ENCODE results near the gene BTBD19.
"Not testable (repeated sequence)": the region's sequence is repeated elsewhere in the genome, so short reads cannot be mapped to it uniquely, and the experiment has no call there.

BTBD19 gene, protein sequence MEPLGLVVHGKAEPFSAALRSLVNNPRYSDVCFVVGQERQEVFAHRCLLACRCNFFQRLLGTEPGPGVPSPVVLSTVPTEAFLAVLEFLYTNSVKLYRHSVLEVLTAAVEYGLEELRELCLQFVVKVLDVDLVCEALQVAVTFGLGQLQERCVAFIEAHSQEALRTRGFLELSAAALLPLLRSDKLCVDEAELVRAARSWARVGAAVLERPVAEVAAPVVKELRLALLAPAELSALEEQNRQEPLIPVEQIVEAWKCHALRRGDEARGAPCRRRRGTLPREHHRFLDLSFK

DNA sequence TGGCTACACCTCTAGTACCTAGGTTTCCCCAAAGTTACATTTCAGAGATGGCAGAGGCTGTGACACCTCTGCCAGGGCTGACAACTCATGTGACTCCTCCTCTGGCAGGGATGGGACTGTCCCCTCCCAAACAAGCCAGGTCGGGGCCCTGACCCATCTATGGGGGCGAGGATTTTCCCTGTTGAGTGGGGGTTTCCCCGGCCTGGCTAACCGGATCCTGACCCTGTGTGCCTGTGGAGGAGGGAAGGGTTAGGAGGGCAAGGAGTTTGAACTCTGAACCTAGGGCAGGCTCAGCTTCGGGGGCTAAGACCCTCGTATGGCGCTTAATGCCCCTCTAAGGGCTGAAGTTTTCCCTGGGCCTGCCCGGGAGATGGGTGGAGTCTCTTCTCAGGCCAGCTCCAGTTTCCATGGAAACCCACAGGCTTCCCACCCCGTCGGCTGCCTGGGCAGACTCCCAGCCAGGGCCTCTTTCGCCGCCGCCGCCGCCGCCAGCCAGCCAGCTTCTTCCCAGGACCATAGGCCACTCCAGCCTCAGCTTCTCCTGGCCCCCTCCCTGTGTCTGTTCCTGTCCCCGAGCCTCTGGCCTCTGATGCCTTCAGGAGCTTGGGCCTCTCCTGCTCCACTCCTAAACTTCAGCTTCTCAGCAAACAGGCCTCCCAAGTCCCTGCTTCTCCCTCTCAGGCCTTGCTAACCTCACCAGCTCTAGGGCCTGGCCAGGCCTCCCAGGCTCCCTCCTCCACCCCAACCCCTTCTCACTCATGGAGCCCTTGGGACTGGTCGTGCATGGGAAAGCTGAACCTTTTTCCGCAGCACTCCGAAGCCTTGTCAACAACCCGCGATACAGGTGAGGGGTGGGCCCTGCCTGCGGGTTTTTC is at the start of gene BTBD19:
BTBD19 (plus strand) TSS at position 461 of the 875 bp plus-strand sequence; CDS start at position 759, 298 bp downstream.
- TF ChIP-seq, protein P1, sequence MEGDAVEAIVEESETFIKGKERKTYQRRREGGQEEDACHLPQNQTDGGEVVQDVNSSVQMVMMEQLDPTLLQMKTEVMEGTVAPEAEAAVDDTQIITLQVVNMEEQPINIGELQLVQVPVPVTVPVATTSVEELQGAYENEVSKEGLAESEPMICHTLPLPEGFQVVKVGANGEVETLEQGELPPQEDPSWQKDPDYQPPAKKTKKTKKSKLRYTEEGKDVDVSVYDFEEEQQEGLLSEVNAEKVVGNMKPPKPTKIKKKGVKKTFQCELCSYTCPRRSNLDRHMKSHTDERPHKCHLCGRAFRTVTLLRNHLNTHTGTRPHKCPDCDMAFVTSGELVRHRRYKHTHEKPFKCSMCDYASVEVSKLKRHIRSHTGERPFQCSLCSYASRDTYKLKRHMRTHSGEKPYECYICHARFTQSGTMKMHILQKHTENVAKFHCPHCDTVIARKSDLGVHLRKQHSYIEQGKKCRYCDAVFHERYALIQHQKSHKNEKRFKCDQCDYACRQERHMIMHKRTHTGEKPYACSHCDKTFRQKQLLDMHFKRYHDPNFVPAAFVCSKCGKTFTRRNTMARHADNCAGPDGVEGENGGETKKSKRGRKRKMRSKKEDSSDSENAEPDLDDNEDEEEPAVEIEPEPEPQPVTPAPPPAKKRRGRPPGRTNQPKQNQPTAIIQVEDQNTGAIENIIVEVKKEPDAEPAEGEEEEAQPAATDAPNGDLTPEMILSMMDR (IDR thresholded peaks at IDR 0.05; ENCODE audit: borderline replicate concordance, control extremely low read depth, extremely low read depth, insufficient read depth, missing control alignments): no peak
- in situ Hi-C loops (cut with MboI; ENCODE audit: low sequenced_read_pairs, unreplicated experiment): no loop called here
- DNase-seq (ENCODE audit: low spot score): peak; percentile 71

DNA sequence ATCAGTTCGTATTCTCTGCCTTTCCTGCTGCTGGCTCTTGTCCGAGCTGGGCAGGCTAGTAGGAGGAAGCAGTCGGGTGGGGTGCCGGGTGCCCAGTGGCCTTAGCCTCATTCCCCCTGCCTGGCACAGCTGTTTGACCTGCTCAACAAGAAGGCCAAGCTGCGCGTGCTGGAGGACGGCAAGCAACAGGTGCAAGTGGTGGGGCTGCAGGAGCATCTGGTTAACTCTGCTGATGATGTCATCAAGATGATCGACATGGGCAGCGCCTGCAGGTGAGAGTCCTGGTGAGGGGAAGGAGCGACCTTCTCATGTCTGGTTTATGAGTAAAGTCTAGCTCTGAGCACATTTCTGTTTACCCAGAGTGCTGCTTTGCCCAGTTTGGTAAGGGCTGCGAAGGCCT is 49.2 kb upstream of the BTBD19 start:
- TF ChIP-seq, protein P1 (IDR thresholded peaks at IDR 0.05; ENCODE audit: borderline replicate concordance, control extremely low read depth, extremely low read depth, insufficient read depth, missing control alignments): no peak
- DNase-seq (ENCODE audit: low spot score): no peak
- in situ Hi-C loops (cut with MboI; ENCODE audit: low sequenced_read_pairs, unreplicated experiment): no loop called here

DNA sequence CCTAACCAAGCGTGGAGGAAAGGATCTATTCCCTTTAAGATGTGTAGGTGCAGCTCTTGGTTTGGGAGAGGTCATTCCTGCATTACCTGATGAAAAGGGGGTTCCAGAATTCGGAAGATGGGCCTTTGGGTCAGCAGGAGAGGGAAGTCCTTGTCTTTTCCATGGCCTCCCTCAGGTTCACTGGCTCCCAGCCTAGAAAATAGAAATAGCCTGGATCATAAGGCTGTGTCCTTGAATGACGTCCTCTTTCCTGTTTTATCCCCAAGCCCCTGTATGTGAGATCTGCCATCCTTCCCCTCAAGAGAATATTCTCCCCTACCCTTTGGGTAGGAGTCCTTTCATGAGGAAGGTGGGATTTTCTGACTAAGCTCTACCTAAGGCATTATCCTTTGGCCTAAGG is 47.4 kb upstream of the BTBD19 start:
- no peak for DNase-seq (ENCODE audit: low spot score)
- TF ChIP-seq, protein P1 (IDR thresholded peaks at IDR 0.05; ENCODE audit: borderline replicate concordance, control extremely low read depth, extremely low read depth, insufficient read depth, missing control alignments): no peak
- in situ Hi-C loops (cut with MboI; ENCODE audit: low sequenced_read_pairs, unreplicated experiment): no loop called here

DNA sequence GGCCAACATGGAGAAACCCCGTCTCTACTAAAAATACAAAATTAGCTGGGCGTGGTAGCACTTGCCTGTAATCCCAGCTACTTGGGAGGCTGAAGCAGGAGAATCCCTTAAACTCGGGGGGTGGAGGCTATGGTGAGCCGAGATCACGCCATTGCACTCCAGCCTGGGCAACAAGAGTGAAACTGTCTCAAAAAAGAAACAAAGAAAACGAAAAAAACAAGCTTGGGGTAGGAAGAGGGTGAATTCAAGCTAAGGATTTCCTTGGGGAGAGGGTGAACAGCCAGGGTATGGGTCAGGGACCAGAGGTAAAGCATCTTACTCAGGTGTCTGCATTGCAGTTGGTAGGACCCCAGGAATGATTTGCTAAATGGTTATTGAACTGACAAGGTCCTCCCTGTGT is 41.9 kb upstream of the BTBD19 start:
- DNase-seq (ENCODE audit: low spot score); in situ Hi-C loops (cut with MboI; ENCODE audit: low sequenced_read_pairs, unreplicated experiment): not testable (repeated sequence)

DNA sequence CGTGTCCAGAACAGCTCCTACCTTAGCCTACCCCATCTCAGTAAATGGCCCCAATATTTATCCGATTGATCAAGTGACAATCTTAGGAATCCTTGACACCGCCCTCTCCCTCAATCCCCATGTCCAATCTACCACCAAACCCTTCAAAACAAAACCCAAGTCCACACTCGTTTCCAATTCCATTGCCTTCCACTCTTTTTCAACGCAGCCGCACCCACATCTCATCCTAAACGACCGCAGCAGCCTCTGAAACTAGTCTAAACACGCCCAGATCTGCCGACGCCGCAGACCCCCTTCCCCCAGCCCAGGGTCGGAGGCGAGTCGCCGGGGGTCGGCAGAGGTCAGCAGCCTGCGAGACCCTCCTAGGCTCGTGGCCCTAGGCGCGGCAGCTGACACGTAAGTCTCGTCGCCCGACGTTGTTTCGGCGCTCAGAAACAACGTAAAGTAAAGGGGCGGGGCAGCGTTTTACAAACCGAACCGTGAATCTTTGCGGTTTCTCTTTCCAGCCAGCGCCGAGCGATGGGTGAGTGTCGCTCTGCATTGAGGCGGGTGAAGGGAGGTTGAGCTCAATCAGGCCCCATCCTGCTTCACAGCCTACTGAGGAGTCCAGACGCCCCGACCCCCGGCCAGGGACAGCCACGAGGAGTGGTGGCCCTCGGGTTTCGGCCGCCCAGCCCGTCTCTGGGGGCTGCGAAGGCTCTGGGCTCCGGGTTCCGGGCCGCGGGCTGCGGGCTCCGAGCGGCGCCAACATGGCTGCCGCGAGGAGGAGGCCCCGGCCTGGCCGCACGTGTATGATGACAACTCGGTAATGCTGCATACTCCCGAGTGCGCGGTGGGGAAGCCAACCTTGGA is 33.0 kb upstream of the BTBD19 start, which contains the start of gene RPS8:
RPS8 (plus strand) TSS at position 463 of the 852 bp plus-strand sequence; CDS start at position 520, 57 bp downstream.
- peak; percentile 94 for DNase-seq (ENCODE audit: low spot score)
- in situ Hi-C loops (cut with MboI; ENCODE audit: low sequenced_read_pairs, unreplicated experiment): no loop called here
- TF ChIP-seq, protein P1 (IDR thresholded peaks at IDR 0.05; ENCODE audit: borderline replicate concordance, control extremely low read depth, extremely low read depth, insufficient read depth, missing control alignments): no peak

DNA sequence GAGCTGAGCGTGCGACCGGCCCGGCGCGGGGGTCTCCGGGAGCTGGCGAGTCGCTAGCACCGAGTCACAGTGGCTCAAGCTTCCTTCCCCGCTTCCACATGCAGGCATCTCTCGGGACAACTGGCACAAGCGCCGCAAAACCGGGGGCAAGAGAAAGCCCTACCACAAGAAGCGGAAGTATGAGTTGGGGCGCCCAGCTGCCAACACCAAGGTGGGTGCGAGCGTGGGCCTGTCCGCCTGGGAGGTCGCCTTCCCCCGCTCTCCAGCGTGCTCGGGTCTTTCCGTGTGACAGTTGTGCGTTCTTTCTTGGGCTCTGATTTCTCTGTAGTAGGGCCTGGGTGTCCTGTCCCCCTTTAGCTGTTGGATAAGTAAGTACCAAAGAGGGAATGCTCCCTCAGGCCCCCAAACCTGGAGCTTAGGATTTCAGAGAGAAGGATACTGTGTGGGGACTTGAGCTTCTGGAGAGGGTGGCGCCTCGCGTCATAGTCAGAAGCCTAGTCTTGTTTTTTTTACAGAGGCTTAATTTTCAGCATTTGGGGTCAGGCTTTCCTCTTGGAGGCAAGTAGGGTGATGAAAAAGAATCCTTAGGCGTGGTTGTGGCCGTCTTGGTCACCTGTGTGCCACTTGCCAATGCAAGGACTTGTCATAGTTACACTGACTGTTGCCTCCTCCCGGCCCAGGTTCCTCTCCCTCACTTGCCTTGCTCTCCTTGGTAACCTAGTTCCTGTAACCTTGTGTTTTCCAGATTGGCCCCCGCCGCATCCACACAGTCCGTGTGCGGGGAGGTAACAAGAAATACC is 32.2 kb upstream of the BTBD19 start:
- peak; percentile 50 for DNase-seq (ENCODE audit: low spot score)
- in situ Hi-C loops (cut with MboI; ENCODE audit: low sequenced_read_pairs, unreplicated experiment): no loop called here
- TF ChIP-seq, protein P1 (IDR thresholded peaks at IDR 0.05; ENCODE audit: borderline replicate concordance, control extremely low read depth, extremely low read depth, insufficient read depth, missing control alignments): no peak
